ENCODE data around the gene ERI3. TPM values are rescaled to one million over a fixed set of nuclear protein-coding genes. Genes with fewer than 3 reads are reported as not detected.

Gene ERI3
- total and polyA plus RNA-seq, 2 experiments from 2014 or later, result 59.4 to 93.2 TPM

DNA sequence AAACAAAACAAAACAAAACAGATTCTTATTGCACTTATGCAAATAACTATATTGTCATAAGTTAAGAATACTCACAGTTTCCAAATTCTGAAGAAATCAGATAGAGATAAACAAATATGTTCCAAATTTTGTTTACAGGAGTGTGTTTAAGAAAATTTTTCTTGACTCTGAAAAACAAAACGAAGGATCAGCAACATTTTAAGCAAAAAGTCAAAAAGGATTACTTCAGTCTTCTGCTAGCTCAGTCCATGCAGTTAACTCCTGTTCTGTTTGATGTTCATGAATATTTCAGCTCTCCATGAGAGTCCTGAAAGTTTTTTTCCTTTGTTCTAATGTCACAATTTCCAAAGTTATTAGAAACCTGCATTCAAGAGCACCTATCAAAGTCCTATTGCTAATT lies 180.4 kb downstream of the ERI3 start:
- H3K4me3 ChIP-seq, result no peak overlapping the region
- H3K4me2 ChIP-seq, result no peak overlapping the region
- no peaks in the 10 kb centered on the region for H3K79me2 ChIP-seq
- H3K4me1 ChIP-seq (ENCODE audit: insufficient read depth), result no peaks in the 10 kb centered on the region
- H3K27me3 ChIP-seq, result no peaks in the 10 kb centered on the region
- no peaks in the 10 kb centered on the region for H3K36me3 ChIP-seq (replicated peaks; ENCODE audit: insufficient read depth, low read depth)
- no peak for TF ChIP-seq EZH2 (IDR thresholded peaks at IDR 0.05; ENCODE audit: borderline replicate concordance)
- no peak for TF ChIP-seq EZH2phosphoT487 (IDR thresholded peaks at IDR 0.05; ENCODE audit: low read depth, severe bottlenecking, unreplicated experiment)
- TF ChIP-seq, protein P1, sequence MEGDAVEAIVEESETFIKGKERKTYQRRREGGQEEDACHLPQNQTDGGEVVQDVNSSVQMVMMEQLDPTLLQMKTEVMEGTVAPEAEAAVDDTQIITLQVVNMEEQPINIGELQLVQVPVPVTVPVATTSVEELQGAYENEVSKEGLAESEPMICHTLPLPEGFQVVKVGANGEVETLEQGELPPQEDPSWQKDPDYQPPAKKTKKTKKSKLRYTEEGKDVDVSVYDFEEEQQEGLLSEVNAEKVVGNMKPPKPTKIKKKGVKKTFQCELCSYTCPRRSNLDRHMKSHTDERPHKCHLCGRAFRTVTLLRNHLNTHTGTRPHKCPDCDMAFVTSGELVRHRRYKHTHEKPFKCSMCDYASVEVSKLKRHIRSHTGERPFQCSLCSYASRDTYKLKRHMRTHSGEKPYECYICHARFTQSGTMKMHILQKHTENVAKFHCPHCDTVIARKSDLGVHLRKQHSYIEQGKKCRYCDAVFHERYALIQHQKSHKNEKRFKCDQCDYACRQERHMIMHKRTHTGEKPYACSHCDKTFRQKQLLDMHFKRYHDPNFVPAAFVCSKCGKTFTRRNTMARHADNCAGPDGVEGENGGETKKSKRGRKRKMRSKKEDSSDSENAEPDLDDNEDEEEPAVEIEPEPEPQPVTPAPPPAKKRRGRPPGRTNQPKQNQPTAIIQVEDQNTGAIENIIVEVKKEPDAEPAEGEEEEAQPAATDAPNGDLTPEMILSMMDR (IDR thresholded peaks at IDR 0.05; ENCODE audit: poor library complexity), result no peak
- H3K9me2 ChIP-seq (replicated peaks; ENCODE audit: insufficient read depth), result no peaks in the 10 kb centered on the region
- WGBS (ENCODE audit: low lambda C conversion rate, missing lambda C conversion rate), result 74% methylated on average over 1 of the region's 1 CpG
- H2AFZ ChIP-seq, result no peak overlapping the region
- no peaks in the 10 kb centered on the region for H3K9me3 ChIP-seq (ENCODE audit: low read depth)
- no peaks in the 10 kb centered on the region for H4K20me1 ChIP-seq (ENCODE audit: insufficient read depth, poor library complexity, severe bottlenecking)
- no peak overlapping the region for H3K27ac ChIP-seq
- no peak for DNase-seq (ENCODE audit: low spot score)

Small RNA genes lying within 50 kb of the gene (small RNA-seq; reads per million reads assigned to genes)
- not detected for gene AL035417.1
- gene RNU6-369P, result not detected

Other genes with a start within 250 kb of the ERI3 start
- gene KLF17, start 236.4 kb downstream of the ERI3 start, total RNA-seq, result 0.08 TPM in 1 of 2 replicates, not detected in the other
- gene KLF17, start 236.4 kb downstream of the ERI3 start, polyA plus RNA-seq, result not detected in 2 replicates
- gene KLF18, start 213.6 kb downstream of the ERI3 start, total RNA-seq, result not detected in 2 replicates
- not detected in 2 replicates for gene KLF18, start 213.6 kb downstream of the ERI3 start, polyA plus RNA-seq
- gene DMAP1, start 141.8 kb downstream of the ERI3 start, total RNA-seq, result 28.8 and 34.4 TPM in 2 replicates
- gene DMAP1, start 141.8 kb downstream of the ERI3 start, polyA plus RNA-seq, result 46.7 and 61.8 TPM in 2 replicates
- 79.9 and 117 TPM in 2 replicates for gene RNF220, start 50.0 kb upstream of the ERI3 start, total RNA-seq
- gene RNF220, start 50.0 kb upstream of the ERI3 start, polyA plus RNA-seq, result 57.8 and 77.2 TPM in 2 replicates